BJ (cell line): ENCODE measurements around the gene CECR2. TPM values are rescaled to one million over a fixed set of nuclear protein-coding genes. Genes with fewer than 3 reads are reported as not detected.

Experiments
- CTCF ChIA-PET: fragments of 350-600 bp; formaldehyde crosslinking; extraction: SDS; loops from one replicate; lab custom pipeline; 2021; ENCODE audit warnings: antibody characterized with exemption, inconsistent platforms; lab: Yijun Ruan, JAX
- POLR2A ChIA-PET: fragments of 300-600 bp; sonication (Branson Sonifier 250); formaldehyde crosslinking; extraction: SDS; loops from one replicate; lab custom pipeline; 2021; ENCODE audit warnings: antibody characterized with exemption; lab: Charles Lee
- DNase-seq: peaks from one replicate; pipeline ENCODE4 v3.0.0-alpha.2; 2011; ENCODE audit warnings: low read depth
- H3K27me3 ChIP-seq: 2 replicates; pipeline ENCODE4 v1.6.0; 2011; ENCODE audit warnings: low read length; ENCODE audit not compliant: control insufficient read depth, insufficient read depth
- H3K36me3 ChIP-seq: 2 replicates; pipeline ENCODE4 v1.5.1; 2011; ENCODE audit warnings: low read length; ENCODE audit not compliant: control insufficient read depth, insufficient read depth
- H3K4me3 ChIP-seq: 2 replicates; pipeline ENCODE4 v1.5.1; 2011; ENCODE audit warnings: low read depth, mild to moderate bottlenecking, control low read depth, low read length
- CTCF ChIP-seq: IDR thresholded peaks from 2 replicates; pipeline ENCODE4 v1.5.1; 2011; ENCODE audit warnings: low read depth, mild to moderate bottlenecking, control low read depth, inconsistent platforms, low read length, moderate library complexity; ENCODE audit not compliant: insufficient read depth
- polyA plus RNA-seq: library from polyadenylated mRNA; depleted of rRNA; stranded (reverse); fragments of >200 nt; gene quantifications from 2 replicates; pipeline ENCODE4 v1.2.3, GENCODE V29; 2011

Gene CECR2
- polyA plus RNA-seq, 1 experiment = not detected

GRCh38 chr22:17491090-17491640, 121.9 kb downstream of the CECR2 start:
- ChIA-PET POLR2A (no interaction called here), CTCF (interaction anchor here (0.6 to 2.9 kb wide), 4 partner anchors 9 to 433 kb away, joined by 3 to 13 read pairs (median 4); no protein-coding TSS in a partner anchor)
- DNase-seq = no peak
- no peaks in the 10 kb centered on the region for H3K27me3 ChIP-seq
- no peak overlapping the region for H3K4me3 ChIP-seq
- H3K36me3 ChIP-seq = no peaks in the 10 kb centered on the region
- no peak for TF ChIP-seq CTCF

GRCh38 chr22:17492247-17492646, 123.0 kb downstream of the CECR2 start:
- CTCF ChIA-PET = interaction anchor here (0.8 to 2.1 kb wide), 4 partner anchors 9 to 434 kb away, joined by 3 to 6 read pairs (median 3); no protein-coding TSS in a partner anchor

GRCh38 chr22:17493419-17493981, 124.2 kb downstream of the CECR2 start:
- POLR2A ChIA-PET = no interaction called here
- Histone ChIP-seq H3K36me3 (no peaks in the 10 kb centered on the region), H3K27me3 (no peaks in the 10 kb centered on the region), H3K4me3 (no peak overlapping the region)
- CTCF ChIA-PET = interaction anchor here (0.6 to 2.1 kb wide), 3 partner anchors 10 to 418 kb away, joined by 3 to 6 read pairs (median 3); no protein-coding TSS in a partner anchor
- no peak for DNase-seq
- no peak for TF ChIP-seq CTCF

More at GRCh38 chr22:17492247-17492646, 123.0 kb downstream of the CECR2 start:
- no peak for TF ChIP-seq CTCF
- no peaks in the 10 kb centered on the region for H3K27me3 ChIP-seq
- POLR2A ChIA-PET = no interaction called here
- no peak overlapping the region for H3K4me3 ChIP-seq
- no peaks in the 10 kb centered on the region for H3K36me3 ChIP-seq
- DNase-seq = no peak

- POLR2A ChIA-PET = no interaction called here
- CTCF ChIA-PET = interaction anchor here (0.6 to 0.8 kb wide), 2 partner anchors 326 to 439 kb away, joined by 4 to 5 read pairs; no protein-coding TSS in a partner anchor
- DNase-seq = no peak
- no peaks in the 10 kb centered on the region for H3K27me3 ChIP-seq
- no peaks in the 10 kb centered on the region for H3K36me3 ChIP-seq
- no peak for TF ChIP-seq CTCF
- no peak overlapping the region for H3K4me3 ChIP-seq
These were observed 127.6 kb downstream of the CECR2 start for GRCh38 chr22:17496841-17497240.

DNA sequence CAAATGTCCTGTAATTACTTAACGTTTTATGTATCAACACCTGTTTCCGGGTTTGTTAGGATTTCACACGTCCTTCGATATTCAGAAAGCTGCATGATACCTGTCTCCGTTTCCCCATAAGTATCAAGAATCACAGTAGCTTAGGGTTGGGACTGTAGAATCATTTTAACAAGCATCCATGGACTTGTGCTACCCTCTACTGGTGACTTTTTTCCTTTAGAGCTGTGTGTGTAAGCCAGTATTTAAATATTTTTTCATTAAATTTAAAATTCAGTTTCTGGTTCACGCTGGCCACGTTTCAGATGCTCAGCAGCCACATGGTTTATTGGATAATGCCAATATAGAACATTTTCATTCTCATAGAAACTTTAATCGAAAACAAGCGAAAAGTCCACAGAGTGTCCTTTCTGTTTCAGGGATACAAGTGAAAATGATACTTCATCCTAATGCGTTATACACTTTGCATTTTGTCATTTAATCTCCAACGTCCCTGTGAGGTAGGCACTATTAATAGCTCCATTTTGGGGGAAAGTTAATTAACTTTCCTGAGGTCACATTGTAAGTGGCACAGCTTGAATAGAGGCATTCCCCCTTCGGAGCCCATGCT, 132.5 kb downstream of the CECR2 start:
- H3K4me3 ChIP-seq = no peak overlapping the region
- H3K27me3 ChIP-seq = no peaks in the 10 kb centered on the region
- ChIA-PET POLR2A (interaction anchor here (0.6 to 1.1 kb wide), 2 partner anchors 330 to 584 kb away, joined by 3 to 4 read pairs; no protein-coding TSS in a partner anchor), CTCF (interaction anchor here (0.5 to 4.2 kb wide), 32 partner anchors 8 to 587 kb away, joined by 3 to 71 read pairs (median 4); partner anchors contain the start of gene ADA2)
- peak; percentile 4 for DNase-seq
- no peaks in the 10 kb centered on the region for H3K36me3 ChIP-seq
- TF ChIP-seq CTCF = peak; percentile 57
